GM06990 (cell line): ENCODE measurements around the gene GPR26.

ENCODE experiments used
- DNase-seq: peaks from one replicate; pipeline ENCODE4 v3.0.0-alpha.2; 2011; ENCODE audit not compliant: insufficient read length; ENCODE audit errors: extremely low read depth
- H3K27me3 ChIP-seq: replicated peaks from 2 replicates; pipeline ENCODE4 v1.6.0; 2011; ENCODE audit warnings: low read length; ENCODE audit not compliant: control insufficient read depth, insufficient read depth
- H3K36me3 ChIP-seq: 2 replicates; pipeline ENCODE4 v1.5.1; 2011; ENCODE audit warnings: low read length; ENCODE audit not compliant: control insufficient read depth, insufficient read depth
- H3K4me3 ChIP-seq: replicated peaks from 2 replicates; pipeline ENCODE4 v1.5.1; 2011; ENCODE audit warnings: low read depth, mild to moderate bottlenecking, control low read depth, low read length
- TF ChIP-seq, protein P1 (sequence below): IDR thresholded peaks from 2 replicates; pipeline ENCODE4 v1.5.1; 2011; ENCODE audit warnings: low read length, control low read depth, mild to moderate bottlenecking, inconsistent platforms; ENCODE audit not compliant: insufficient read depth, poor library complexity, severe bottlenecking

The GPR26 gene

GRCh38 chr10:123621916-123622315, 44.2 kb upstream of the GPR26 start:
- no peak overlapping the region for H3K4me3 ChIP-seq
- H3K27me3 ChIP-seq = peaks cover 1% of the 10 kb centered on the region
- no peak for DNase-seq
- H3K36me3 ChIP-seq = no peaks in the 10 kb centered on the region
- TF ChIP-seq, protein P1, sequence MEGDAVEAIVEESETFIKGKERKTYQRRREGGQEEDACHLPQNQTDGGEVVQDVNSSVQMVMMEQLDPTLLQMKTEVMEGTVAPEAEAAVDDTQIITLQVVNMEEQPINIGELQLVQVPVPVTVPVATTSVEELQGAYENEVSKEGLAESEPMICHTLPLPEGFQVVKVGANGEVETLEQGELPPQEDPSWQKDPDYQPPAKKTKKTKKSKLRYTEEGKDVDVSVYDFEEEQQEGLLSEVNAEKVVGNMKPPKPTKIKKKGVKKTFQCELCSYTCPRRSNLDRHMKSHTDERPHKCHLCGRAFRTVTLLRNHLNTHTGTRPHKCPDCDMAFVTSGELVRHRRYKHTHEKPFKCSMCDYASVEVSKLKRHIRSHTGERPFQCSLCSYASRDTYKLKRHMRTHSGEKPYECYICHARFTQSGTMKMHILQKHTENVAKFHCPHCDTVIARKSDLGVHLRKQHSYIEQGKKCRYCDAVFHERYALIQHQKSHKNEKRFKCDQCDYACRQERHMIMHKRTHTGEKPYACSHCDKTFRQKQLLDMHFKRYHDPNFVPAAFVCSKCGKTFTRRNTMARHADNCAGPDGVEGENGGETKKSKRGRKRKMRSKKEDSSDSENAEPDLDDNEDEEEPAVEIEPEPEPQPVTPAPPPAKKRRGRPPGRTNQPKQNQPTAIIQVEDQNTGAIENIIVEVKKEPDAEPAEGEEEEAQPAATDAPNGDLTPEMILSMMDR = no peak

- Histone ChIP-seq H3K4me3 (no peak overlapping the region), H3K36me3 (no peaks in the 10 kb centered on the region), H3K27me3 (peaks cover 1% of the 10 kb centered on the region)
- no peak for DNase-seq
- TF ChIP-seq, protein P1 = no peak
These were observed 43.8 kb upstream of the GPR26 start for GRCh38 chr10:123622381-123622780.

- DNase-seq = no peak
- TF ChIP-seq, protein P1 = no peak
- no peaks in the 10 kb centered on the region for H3K36me3 ChIP-seq
- no peak overlapping the region for H3K4me3 ChIP-seq
- peaks cover 1% of the 10 kb centered on the region for H3K27me3 ChIP-seq
These were observed 42.1 kb upstream of the GPR26 start for GRCh38 chr10:123624086-123624485.

- Histone ChIP-seq H3K4me3 (no peak overlapping the region), H3K27me3 (peaks cover 1% of the 10 kb centered on the region), H3K36me3 (no peaks in the 10 kb centered on the region)
- DNase-seq = no peak
- TF ChIP-seq, protein P1 = no peak
These were observed 33.0 kb upstream of the GPR26 start for GRCh38 chr10:123633106-123633505.

- H3K27me3 ChIP-seq = peaks cover 1% of the 10 kb centered on the region
- TF ChIP-seq, protein P1 = no peak
- H3K4me3 ChIP-seq = no peak overlapping the region
- H3K36me3 ChIP-seq = no peaks in the 10 kb centered on the region
- DNase-seq = no peak
These were observed 32.5 kb upstream of the GPR26 start for GRCh38 chr10:123633636-123634035.

GRCh38 chr10:123634221-123634620, 31.9 kb upstream of the GPR26 start:
- no peak for DNase-seq
- peaks cover 1% of the 10 kb centered on the region for H3K27me3 ChIP-seq

More at GRCh38 chr10:123634221-123634620, 31.9 kb upstream of the GPR26 start:
- no peaks in the 10 kb centered on the region for H3K36me3 ChIP-seq
- TF ChIP-seq, protein P1 = no peak
- no peak overlapping the region for H3K4me3 ChIP-seq
